OCI-LY7 (cell line): ENCODE data around the gene SYNGAP1. TPM values are rescaled to one million over a fixed set of nuclear protein-coding genes. Genes with fewer than 3 reads are reported as not detected.

Experiments used
- BruUV-seq: library from RNA; stranded (reverse); fragments of 400-500 nt; replicated peaks from 2 replicates; lab custom pipeline; 2021; lab: Mats Ljungman, UMichigan
- CTCF ChIA-PET: fragments of 300-600 bp; sonication (Branson Sonifier 250); formaldehyde crosslinking; loops from one replicate; lab custom pipeline; 2022; ENCODE audit warnings: antibody characterized with exemption; ENCODE audit not compliant: unreplicated experiment; lab: Charles Lee
- POLR2A ChIA-PET: fragments of 300-600 bp; sonication (Branson Sonifier 250); formaldehyde crosslinking; loops from one replicate; lab custom pipeline; 2022; ENCODE audit warnings: antibody characterized with exemption; lab: Charles Lee
- DNase-seq: peaks from one replicate; pipeline ENCODE4 v3.0.0-alpha.2; 2015; ENCODE audit warnings: low spot score
- H2AFZ ChIP-seq: fragments of 200-600 bp; sonication (generic), shearing (Covaris generic); 2 replicates; pipeline ENCODE4 v1.6.1; 2014; ENCODE audit warnings: mild to moderate bottlenecking, antibody characterized with exemption, low read length, moderate library complexity
- H3K27ac ChIP-seq: fragments of 200-600 bp; sonication (generic); 2 replicates; pipeline ENCODE4 v1.5.1; 2014; ENCODE audit warnings: mixed run types, low read depth, mild to moderate bottlenecking, moderate library complexity, low read length, inconsistent platforms; ENCODE audit not compliant: poor library complexity, severe bottlenecking
- H3K36me3 ChIP-seq: fragments of 200-600 bp; sonication (generic); 2 replicates; pipeline ENCODE4 v1.6.1; 2014; ENCODE audit warnings: mild to moderate bottlenecking, antibody characterized with exemption, low read length, moderate library complexity, mixed read lengths; ENCODE audit not compliant: insufficient read depth
- H3K4me1 ChIP-seq: fragments of 200-600 bp; sonication (generic); 2 replicates; pipeline ENCODE4 v1.5.1; 2014; ENCODE audit warnings: mild to moderate bottlenecking, low read length; ENCODE audit not compliant: insufficient read depth, poor library complexity, severe bottlenecking
- H3K4me2 ChIP-seq: fragments of 200-600 bp; sonication (generic); 2 replicates; pipeline ENCODE4 v1.6.1; 2014; ENCODE audit warnings: mild to moderate bottlenecking, low read length
- H3K4me3 ChIP-seq: fragments of 200-600 bp; sonication (generic); 2 replicates; pipeline ENCODE4 v1.5.1; 2014; ENCODE audit warnings: mild to moderate bottlenecking, low read depth, low read length; ENCODE audit not compliant: poor library complexity, severe bottlenecking
- H3K79me2 ChIP-seq: fragments of 200-600 bp; sonication (generic); 2 replicates; pipeline ENCODE4 v1.6.1; 2016; ENCODE audit warnings: low read depth, mild to moderate bottlenecking, low read length, moderate library complexity, mixed read lengths; ENCODE audit not compliant: insufficient read depth
- H3K9me2 ChIP-seq: fragments of 200-600 bp; sonication (generic); 2 replicates; pipeline ENCODE4 v1.6.1; 2016; ENCODE audit warnings: mild to moderate bottlenecking, low read length, mixed read lengths; ENCODE audit not compliant: insufficient read depth
- H3K9me3 ChIP-seq: fragments of 200-600 bp; sonication (generic); 2 replicates; pipeline ENCODE4 v1.6.1; 2014; ENCODE audit warnings: mild to moderate bottlenecking, mixed run types, low read length, mixed read lengths
- H4K20me1 ChIP-seq: fragments of 200-600 bp; sonication (generic); 2 replicates; pipeline ENCODE4 v1.6.1; 2014; ENCODE audit warnings: mild to moderate bottlenecking, antibody characterized with exemption, low read length, moderate library complexity, mixed read lengths; ENCODE audit not compliant: insufficient read depth
- CTCF ChIP-seq: fragments of 200-600 bp; sonication (generic); conservative IDR thresholded peaks from 2 replicates; pipeline ENCODE4 v1.5.1; 2014; ENCODE audit warnings: mild to moderate bottlenecking, antibody characterized with exemption, low read length, moderate library complexity, mixed read lengths
- EZH2phosphoT487 ChIP-seq: fragments of 200-600 bp; sonication (generic); IDR thresholded peaks from 2 replicates; pipeline ENCODE4 v1.6.1; 2018; ENCODE audit warnings: low read depth, borderline replicate concordance, mild to moderate bottlenecking, mixed run types, antibody characterized with exemption, low read length, moderate library complexity, mixed read lengths
- intact Hi-C: fragments of 100-400 bp; cut with micrococcal nuclease; formaldehyde crosslinking; loops from one replicate; pipeline ENCODE4 v1.10.0; 2022; ENCODE audit not compliant: unreplicated experiment
- total RNA-seq, 2 experiments: library from RNA; depleted of rRNA in 1 of 2; stranded (reverse); fragments of >200 nt in 1 of 2; shearing (Covaris generic) in 1 of 2; gene quantifications; 2 replicates each; pipeline ENCODE4 v1.2.3, GENCODE V29; 2014 to 2022

SYNGAP1 gene
- total RNA-seq, 2 experiments from 2014 or later: 5.6 to 30.7 TPM

GRCh38 chr6:33405386-33405940 lies 14.4 kb upstream of the SYNGAP1 start:
- Histone ChIP-seq H3K9me3 (no peaks in the 10 kb centered on the region), H4K20me1 (no peaks in the 10 kb centered on the region), H3K4me2 (no peak overlapping the region), H3K79me2 (peaks cover 24% of the 10 kb centered on the region), H3K4me3 (no peak overlapping the region), H2AFZ (no peak overlapping the region), H3K27ac (no peak overlapping the region), H3K4me1 (peaks cover 13% of the 10 kb centered on the region), H3K36me3 (peaks cover 89% of the 10 kb centered on the region), H3K9me2 (no peaks in the 10 kb centered on the region)
- POLR2A ChIA-PET: no interaction called here
- intact Hi-C loops: no loop called here
- BruUV-seq: no TSS peak
- DNase-seq: no peak
- TF ChIP-seq CTCF (no peak), EZH2phosphoT487 (no peak)
- CTCF ChIA-PET: no interaction called here

GRCh38 chr6:33406126-33406525 lies 13.7 kb upstream of the SYNGAP1 start:
- peaks cover 82% of the 10 kb centered on the region for H3K36me3 ChIP-seq
- H3K4me2 ChIP-seq: no peak overlapping the region
- POLR2A ChIA-PET: no interaction called here
- DNase-seq: no peak
- H3K9me3 ChIP-seq: no peaks in the 10 kb centered on the region
- intact Hi-C loops: no loop called here
- CTCF ChIA-PET: no interaction called here
- TF ChIP-seq EZH2phosphoT487: no peak
- H2AFZ ChIP-seq: no peak overlapping the region
- no peaks in the 10 kb centered on the region for H4K20me1 ChIP-seq
- no TSS peak for BruUV-seq
- H3K9me2 ChIP-seq: no peaks in the 10 kb centered on the region
- H3K79me2 ChIP-seq: peaks cover 21% of the 10 kb centered on the region; the same call in 1 of the 2 replicates
- H3K4me1 ChIP-seq: peaks cover 13% of the 10 kb centered on the region
- H3K27ac ChIP-seq: no peak overlapping the region
- H3K4me3 ChIP-seq: no peak overlapping the region

GRCh38 chr6:33407132-33407718 lies 12.6 kb upstream of the SYNGAP1 start:
- BruUV-seq: TSS peak; percentile 35
- CTCF ChIA-PET: no interaction called here
- H3K4me3 ChIP-seq: no peak overlapping the region
- peaks cover 24% of the 10 kb centered on the region for H3K4me1 ChIP-seq
- POLR2A ChIA-PET: interaction anchor here (0.6 to 0.7 kb wide), 2 partner anchors 301 to 1008 kb away, joined by 3 read pairs; no protein-coding TSS in a partner anchor
- peaks cover 74% of the 10 kb centered on the region for H3K36me3 ChIP-seq
- H3K9me2 ChIP-seq: no peaks in the 10 kb centered on the region
- no peak overlapping the region for H3K4me2 ChIP-seq
- H3K79me2 ChIP-seq: peaks cover 15% of the 10 kb centered on the region; the same call in 1 of the 2 replicates
- H3K27ac ChIP-seq: peak overlapping the region; percentile 26
- intact Hi-C loops: no loop called here
- peak; percentile 60 for TF ChIP-seq CTCF
- no peak for TF ChIP-seq EZH2phosphoT487
- H4K20me1 ChIP-seq: no peaks in the 10 kb centered on the region
- H3K9me3 ChIP-seq: no peaks in the 10 kb centered on the region
- no peak for DNase-seq
- no peak overlapping the region for H2AFZ ChIP-seq
